ENCODE data around the gene RPL9.

- TF ChIP-seq CTCF (IDR thresholded peaks at IDR 0.05) (no peak), EZH2 (IDR thresholded peaks at IDR 0.05; ENCODE audit: borderline replicate concordance, insufficient read depth, low read depth, low read length, poor library complexity, severe bottlenecking) (no peak)
These were observed 45.8 kb upstream of the RPL9 start for GRCh38 chr4:39504538-39504937.

Data from B cell (primary cell).